GM21737 (cell line): Measurements from ENCODE around the gene NFKBIE.

ENCODE experiments used
- ATAC-seq: cut with Tn5 transposase; IDR thresholded peaks from one replicate; pipeline ENCODE4 v1.9.1; 2021; ENCODE audit warnings: mild to moderate bottlenecking, moderate library complexity; ENCODE audit not compliant: unreplicated experiment

Gene NFKBIE

DNA sequence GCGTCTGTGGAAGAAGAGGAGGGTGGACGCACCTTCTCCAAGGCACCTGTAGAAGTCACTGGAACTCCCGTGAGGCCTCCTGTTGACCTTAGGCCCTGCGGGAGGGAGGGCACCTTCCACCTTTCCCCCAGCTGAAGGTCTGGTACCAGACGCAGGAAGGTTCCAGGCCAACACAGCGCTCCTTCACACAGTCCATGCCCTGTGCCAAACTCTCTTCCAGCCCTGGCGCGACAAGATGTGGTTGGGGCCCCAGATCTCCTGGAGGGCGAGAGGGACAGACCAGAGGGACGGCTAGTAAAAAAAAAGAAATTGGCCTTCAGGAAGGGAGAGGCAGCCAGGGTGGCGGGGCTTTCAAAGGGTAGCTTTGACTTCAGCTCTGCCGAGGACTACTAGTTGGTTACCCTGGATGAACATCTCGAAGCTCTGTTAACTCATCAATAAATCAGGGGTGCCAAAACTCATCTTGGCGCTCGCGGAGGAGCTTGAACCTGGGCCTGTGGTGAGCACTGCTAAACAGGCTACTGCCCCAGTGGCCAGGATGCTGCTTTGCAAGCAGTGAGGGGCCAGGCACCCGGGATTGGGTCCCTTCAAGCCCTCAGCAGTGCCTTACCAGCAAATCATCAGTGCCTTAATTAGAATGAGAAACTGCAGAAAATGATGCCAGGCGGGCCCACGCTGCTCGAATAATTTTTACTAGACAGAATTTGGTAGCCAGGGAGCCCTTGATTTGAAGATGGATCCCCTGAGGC is 32.9 kb upstream of the NFKBIE start:
- no peak for ATAC-seq

DNA sequence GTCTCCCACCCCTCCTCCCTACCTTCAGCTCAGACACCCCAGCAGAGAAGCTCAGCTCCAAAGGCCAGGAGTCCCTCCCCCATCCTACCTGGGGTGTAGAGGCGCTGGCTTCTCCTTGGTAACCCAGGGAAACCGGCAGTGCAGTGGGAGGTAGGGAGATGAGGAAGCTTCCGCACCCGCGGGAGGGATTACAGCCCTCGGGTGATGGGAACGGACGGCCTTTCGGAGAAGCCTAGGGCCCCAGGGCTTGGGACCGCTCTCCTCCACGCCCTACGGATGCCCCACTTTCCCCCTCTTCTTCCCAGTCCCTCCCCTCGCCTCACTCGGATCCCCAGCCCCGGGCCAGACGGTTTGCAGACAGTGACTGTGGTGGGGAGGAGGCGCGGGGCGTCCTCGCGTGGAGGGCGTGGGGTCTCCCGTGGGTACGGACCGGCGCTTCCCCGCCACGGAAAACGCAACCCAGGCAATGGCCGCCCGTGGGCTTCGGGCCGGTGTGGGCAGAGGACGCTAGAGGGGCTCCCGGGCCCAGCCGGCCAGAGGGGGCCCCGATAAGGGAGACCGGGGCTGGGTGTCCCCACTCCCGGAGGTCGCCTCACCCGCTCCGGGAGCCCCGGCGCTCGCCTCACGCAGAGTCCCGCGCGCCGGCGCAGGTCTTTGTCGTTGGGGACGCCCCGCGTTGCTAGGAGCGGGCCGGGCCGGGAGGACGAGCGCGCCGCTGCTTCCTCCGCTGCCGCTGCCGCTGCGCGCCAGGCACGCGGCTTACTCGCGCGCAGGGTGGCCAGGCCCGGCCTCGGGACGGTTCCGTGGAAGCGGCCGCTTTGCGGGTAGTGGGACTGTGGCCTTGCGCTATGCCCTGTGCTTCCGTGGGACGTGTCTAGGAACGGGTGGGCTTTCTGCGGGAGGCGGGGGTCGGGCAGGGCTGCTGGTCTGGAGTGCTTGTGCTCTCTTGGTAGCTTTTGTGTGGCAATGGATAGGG is 32.0 kb upstream of the NFKBIE start:
- ATAC-seq, result no peak

DNA sequence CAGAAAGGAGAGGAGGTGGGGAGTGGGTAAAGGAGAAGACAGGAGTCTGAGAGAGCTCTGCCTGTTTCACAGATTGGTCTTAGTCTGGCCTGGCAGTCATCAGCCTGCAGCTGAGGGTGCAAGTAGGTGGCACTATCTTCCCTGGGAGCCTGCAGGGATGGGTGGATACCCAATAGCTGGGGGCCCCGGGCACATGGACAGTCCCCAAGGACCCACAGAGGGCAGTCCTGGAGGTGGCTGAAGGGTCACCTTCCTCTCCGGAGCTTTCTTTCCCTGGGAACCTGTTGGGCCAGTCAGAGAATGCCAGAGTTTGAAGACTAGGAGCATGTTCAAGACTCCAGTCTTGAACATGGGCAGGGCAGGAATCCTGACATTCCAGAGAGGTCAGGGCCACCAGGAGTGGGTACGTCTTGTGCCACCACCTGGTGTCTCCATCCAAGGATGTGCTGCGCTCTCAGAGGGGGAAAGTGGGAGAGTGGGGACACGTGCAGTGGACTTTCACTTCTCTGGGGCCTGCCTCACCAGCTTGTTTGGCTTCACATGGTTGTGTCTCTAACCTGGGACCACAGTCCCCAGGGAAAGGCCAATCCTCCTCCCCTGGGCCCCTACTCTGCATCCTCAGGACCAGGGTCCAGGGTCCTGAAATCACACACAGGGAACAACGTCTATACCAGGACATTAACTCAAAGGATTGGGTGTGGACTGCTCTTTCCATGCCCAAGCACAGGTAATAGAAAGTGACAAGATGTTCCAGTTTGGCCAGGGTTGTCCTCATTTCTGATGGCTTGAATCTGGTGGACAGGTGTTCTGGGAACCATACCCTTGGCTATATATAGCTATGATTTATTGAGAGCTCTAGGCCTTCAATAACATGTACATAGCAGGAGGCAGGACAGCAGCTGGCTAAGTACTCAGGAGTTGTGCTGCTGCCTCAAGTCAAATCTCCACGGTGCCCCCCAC is 29.8 kb upstream of the NFKBIE start:
- ATAC-seq, result no peak

DNA sequence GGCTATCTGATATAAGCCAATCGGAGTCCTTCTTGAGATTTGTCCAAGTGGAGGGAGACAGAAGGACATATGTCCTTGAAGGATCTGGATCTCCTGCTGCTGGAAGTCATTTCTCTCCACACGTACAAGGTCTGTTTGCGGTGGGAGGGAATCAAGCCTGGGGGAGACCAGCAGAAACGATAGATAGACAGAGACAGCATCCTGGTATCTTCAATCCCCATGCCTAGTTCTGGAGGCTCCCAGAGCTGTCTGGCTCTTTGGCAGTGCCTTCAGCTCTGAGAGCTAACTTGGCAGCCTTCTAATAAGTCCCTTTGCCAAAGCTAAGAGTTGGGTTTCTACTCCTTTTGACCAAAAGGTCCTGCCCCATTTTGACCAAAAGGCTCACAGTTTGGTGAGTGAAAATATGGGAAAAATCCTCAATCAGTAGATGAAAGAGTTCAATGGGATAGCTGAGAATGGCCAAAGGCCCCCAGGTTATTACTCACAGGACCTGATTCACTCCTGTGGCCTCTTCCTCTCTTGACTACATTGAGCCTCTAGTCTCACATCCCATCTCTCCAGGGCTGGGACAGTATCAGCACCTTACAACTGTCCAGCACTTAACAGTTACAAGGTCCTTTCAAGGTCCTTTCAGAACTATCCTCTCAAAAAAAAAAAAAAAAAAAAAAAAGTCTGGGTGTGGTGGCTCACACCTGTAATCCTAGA is 27.5 kb upstream of the NFKBIE start:
- no peak for ATAC-seq

DNA sequence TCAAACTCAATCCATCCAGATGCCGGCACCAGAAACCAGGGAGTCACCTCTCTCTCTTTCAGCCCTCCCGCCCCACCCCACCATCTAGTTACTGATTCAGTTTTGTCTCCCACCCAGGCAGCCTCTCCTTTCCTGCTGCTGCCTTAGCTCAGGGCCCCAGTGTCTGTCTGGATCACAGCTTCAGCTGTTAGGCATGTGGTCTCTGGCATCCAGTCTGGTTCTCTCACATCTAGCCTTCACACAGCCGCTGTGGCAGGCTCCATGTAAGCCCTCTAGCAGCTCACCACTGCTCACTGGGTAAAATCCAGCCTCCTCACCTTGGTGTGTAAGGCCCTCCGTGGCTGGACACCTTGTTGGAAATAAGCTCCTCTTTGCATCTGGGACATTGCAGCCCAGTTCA is 26.5 kb upstream of the NFKBIE start:
- no peak for ATAC-seq

DNA sequence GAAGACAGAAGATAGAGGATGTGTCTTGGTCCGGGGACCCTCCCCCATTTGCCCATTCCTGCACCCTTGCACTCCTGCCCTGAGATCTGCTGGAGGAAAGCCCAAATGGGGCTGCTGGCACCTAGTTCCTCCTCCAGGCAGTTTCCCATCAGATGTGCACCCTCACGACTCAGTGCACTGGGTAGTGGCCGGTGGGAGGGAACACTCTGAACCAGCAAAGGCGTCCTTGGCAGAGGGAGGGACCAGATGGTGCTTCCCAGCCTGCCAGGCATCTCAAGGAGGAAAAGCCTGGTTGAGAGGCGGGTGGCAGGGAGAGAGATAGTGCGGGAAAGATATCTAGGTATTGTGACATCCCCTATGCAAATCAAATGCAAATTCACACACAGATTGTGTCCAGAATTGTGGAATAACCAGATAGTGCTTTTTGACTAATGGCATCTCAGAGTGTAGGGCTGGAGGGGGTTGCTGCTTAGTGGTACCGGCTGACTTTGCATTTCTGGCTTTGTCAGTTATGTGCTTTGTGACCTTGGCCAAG is 24.4 kb upstream of the NFKBIE start:
- ATAC-seq, result no peak

DNA sequence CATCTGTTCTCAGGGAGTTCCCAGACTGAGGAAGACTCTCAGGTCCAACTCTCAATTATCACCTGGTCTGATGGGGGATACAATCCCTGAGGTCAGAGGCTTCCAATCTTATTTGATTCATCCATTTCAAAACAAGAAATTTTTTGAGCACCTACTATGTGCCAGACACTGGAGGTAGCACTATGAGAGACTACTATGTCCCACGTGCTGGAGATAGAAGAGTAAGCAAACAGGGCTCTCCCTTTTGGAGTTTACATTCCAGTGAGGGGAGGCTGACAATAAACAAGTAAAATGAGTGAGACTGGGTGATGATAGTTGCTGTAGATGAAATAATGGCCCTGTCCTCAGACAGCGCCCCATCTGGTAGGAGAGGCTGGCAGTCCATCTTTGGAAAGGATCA is 21.4 kb upstream of the NFKBIE start:
- no peak for ATAC-seq

DNA sequence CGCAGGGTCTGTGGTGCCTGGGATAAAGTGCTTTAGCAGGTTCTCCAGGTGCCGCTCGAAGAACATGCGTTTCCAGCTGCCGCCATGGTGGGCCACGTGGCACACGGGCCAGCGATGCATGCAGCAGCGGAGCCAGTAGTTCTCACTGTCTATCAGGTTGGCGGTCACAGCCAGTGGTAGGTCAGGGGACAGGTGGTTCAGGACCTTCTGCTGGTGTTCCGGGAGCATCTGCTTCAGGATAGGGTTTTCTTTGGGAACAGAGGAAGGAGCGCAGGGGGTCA is 20.9 kb upstream of the NFKBIE start:
- ATAC-seq, result no peak

DNA sequence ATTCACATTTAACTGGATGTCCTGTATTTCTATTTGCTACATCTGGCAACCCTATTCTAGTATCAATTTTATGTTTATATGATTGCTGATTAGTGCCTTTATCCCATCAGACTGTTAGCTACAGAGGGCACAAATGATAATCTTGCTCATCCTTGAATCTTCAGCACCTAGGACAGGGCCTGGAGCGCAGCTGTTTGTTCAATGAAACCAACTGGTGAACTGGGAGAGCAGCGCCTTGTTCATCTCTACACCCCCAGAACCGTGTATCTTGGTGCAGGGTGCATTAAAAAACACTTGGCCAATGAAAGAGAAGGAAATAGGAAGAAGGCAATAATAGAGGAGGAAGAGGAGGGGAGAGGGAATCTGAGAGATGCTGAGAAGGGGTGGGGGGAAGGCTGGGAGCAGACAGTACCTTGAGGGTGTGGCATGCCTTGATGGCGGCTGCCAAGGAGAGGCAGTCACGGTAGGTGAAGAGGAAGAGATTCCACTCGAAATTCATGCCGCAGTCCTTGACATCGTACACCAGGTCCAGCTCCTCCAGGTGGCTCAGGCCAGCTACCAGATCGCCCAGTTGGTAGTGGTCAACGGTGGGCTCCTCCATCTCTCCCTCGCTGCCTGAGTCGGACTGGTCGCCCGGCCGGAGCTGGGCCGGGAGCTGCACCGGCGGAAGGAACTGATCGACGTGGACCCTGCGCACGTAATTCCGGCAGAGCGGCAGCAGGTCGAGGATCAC is 20.4 kb upstream of the NFKBIE start:
- no peak for ATAC-seq

DNA sequence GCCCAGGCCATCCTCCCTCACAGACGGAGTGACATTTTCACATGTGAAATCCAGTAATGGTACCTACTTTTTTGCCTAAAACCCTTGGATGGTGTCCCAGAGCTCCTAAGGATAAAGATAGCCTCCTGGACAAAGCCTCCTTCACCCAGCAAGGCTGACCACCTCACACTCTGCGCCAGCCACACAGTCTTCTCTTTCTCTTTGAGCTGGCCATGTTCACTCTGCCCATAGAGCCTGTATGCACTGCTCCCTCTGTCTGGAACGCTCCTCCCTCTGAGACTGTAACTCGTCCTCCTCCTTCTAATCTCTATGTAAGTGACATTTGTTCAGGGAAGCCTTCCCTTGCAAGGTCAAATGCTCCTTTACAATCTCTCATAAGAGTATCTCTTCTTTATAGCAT is 19.5 kb upstream of the NFKBIE start:
- ATAC-seq, result no peak

DNA sequence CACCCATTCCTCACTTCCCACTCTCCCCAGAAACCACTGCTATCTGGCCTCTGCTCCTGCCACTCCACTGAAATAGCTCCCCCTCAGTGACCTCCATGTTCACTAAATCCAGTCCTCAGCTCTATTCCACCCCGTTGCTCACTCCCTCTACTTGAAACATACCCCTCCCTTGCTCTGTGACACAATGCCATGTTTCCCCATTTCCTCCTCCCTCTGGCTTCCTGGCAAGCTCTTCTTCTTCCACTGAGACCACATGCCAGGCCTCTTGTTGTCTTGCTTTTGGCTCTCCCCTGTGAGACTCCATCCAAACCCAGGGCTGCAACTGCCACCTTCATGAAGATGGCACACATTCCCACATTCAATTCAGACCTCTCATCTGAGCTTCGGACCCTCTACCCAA is 18.8 kb upstream of the NFKBIE start:
- no peak for ATAC-seq

DNA sequence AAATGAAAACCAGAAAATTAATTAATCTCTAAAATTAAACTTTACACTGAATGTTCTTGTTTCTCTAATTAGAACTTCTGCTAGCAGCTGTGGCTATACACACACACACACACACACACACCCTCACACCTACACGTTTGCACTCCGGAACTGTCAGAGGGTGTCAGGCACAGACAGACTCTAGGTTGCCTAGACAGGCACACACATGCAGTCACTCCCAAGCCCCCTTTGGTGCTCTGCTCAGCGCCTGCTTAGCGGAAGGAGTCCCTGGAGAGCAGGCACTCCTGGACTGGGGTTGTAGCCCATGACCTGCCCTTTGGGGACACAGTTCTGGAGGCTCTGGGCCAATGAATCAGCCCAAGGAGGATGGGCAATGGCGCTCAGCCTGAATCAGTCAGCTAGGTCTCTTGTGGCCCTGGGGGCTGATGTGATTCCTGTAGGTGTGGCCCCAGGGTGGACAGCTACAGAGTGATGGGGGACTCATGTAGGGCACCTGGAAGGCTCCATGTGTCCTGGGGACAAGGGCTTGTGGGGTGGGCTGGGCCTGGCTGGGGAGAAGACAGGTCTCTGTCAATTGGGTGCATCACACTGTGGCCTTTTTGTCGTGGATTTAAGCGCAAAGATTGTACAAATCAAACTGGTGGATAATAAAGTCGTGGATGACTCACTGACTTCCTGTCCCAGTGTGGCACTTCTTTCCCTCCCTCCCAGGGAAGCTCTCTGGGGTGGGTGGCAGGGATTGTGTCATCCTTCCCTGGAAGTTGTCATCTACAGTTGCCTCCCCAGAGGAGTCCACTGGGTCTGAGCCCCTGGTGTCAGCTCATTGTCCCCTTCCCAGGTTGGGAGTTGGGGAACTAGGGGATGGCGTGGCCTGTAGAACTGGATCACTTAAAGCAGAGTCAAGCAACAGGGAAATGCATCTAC is 13.7 kb upstream of the NFKBIE start:
- no peak for ATAC-seq

DNA sequence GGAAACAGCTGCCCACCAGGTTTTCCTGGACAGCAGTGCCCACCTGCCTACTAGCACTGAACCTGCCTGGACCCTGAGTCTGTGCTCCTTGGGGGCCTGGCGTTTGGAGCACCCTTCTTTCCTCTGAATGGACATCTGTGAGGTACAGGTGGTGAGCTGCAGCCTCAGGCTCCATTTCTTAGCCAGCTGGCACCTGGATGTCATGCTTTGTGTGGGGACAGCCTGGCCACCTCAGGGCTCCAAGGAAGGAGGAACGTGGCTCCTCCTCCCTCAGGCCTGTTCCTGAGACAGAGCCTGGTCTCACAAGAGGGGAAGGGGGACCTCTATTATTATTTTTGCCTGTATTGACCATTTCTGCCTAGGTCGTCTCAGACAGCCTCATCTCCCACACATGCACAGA is 13.0 kb upstream of the NFKBIE start:
- ATAC-seq, result no peak

DNA sequence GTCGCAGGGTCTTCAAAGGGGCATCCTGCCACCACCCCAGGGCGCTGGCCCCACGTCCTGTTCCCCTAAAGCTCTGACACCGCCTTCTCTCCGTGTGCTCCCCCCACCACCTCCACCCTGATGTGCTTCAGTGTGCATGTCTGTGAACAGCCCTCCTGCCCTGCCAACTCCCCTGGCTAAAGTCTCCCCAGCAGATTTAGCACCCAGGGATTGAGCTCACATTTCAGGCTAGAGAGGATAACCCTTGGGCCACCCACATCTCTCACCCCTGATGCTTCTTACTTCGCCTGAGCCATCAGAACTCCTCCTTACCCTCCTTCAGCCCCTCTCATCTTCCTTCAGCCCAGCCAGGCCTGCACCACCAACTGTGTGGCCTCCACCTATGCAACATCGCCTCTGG is 12.4 kb upstream of the NFKBIE start:
- ATAC-seq, result no peak

DNA sequence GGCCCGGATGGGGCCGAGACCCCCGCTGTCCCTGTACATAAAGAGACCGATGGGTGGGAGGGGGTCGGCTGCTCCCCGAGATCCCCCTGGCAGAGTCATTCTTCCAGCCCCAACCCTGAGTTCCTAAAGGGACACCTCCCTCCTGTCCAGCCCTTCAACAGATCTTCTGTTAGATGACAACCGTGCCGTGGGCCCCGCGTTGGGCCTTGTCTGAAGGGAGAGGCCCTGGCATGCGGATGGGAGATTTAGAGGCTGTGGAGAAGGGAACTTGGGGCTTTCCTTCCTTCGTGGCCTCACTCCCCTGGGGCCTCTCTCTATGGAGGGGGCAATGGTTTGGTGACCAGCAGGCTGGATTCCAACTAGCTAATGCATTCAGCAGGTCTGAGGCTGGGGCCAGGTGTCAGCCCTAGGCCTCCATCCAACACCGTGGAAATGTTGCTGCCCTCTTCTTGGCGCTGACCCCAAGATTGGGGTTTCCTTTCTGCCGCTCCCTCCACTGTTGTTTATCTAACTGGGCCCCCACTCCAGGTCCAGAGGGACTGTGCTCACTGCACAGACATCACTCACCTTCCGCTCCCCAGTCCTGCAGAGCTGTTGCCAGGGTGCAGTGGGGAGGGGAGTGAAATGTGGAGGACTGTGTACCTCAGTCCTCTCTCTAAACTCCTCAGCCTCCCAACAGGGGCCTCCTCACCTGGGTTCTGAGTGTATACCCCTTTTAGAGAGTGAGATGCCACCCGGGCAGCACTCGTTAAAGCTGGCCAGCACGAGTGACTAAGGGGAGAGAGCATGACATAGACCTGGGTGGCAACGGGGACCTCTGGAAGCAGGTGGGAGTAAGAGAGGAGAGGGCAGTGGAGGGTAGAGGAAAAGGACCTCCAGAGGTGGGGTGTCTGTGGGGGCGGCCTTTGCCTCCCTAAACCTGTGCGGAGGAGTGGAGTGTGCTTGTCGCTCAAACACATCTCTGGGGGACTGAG is 11.6 kb upstream of the NFKBIE start:
- ATAC-seq, result no peak

DNA sequence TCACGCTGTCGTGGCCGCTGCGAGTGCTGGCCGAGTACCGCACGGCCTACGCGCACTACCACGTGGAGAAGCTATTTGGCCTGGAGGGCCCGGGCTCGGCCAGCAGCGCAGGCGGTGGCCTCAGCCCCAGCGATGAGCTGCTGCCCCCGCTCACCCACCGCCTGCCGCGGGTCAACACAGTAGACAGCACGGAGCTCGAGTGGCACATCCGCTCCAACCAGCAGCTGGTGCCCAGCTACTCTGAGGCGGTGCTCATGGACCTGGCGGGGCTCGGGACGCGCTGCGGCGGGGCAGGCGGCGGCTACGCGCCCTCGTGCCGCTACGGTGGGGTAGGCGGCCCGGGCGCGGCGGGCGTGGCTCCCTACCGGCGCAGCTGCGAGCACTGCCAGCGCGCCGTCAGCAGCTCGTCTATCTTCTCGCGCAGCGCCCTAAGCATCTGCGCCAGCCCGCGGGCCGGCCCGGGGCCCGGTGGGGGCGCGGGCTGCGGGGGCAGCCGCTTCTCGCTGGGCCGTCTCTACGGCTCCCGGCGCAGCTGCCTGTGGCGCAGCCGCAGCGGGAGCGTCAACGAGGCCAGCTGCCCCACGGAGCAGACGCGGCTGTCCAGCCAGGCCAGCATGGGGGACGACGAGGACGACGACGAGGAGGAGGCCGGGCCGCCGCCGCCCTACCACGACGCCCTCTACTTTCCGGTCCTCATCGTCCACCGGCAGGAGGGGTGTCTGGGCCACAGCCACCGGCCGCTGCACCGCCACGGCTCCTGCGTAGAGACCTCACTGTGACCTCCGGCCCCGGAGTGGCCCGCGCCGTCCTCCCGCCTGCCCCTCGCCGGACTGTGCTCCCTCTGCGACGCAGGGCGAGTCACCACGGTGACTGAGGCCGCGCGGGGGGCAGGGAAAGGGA is 10.6 kb upstream of the NFKBIE start:
- ATAC-seq, result no peak
